A549 (cell line): ENCODE results near the gene STRBP.

Experiments
- BHLHE40 ChIP-seq: IDR thresholded peaks from 2 replicates; pipeline ENCODE4 v1.6.1; 2012; ENCODE audit warnings: low read depth, low read length, inconsistent platforms
- CTCF ChIP-seq: fragments of >200 bp; sonication (Bioruptor Twin); formaldehyde crosslinking; IDR thresholded peaks from 3 replicates; pipeline ENCODE4 v1.5.1; 2016
- EP300 ChIP-seq, 2 experiments: fragments of >200 bp; sonication (Bioruptor Twin); formaldehyde crosslinking; IDR thresholded peaks; 2 replicates in 1 of 2; 3 replicates in 1 of 2; pipeline ENCODE4 v1.6.1; 2016 to 2017
- HES2 ChIP-seq: fragments of >200 bp; sonication (Bioruptor Twin); formaldehyde crosslinking; IDR thresholded peaks from 2 replicates; pipeline ENCODE4 v1.6.1; 2016
- JUN ChIP-seq, 2 experiments: fragments of >200 bp; sonication (Bioruptor Twin); formaldehyde crosslinking; IDR thresholded peaks; 2 replicates in 1 of 2; 3 replicates in 1 of 2; pipeline ENCODE4 v1.6.1; 2016 to 2017
- MAFK ChIP-seq: fragments of 450-650 bp; IDR thresholded peaks from 2 replicates; pipeline ENCODE4 v1.6.1; 2014; ENCODE audit not compliant: partially characterized antibody
- POLR2A ChIP-seq: IDR thresholded peaks from 2 replicates; pipeline ENCODE4 v1.6.1; 2012; ENCODE audit warnings: mild to moderate bottlenecking, low read length
- REST ChIP-seq: fragments of 200-600 bp; sonication (generic); IDR thresholded peaks from 2 replicates; pipeline ENCODE4 v1.6.1; 2016; ENCODE audit warnings: antibody characterized with exemption, mild to moderate bottlenecking, moderate library complexity

- TF ChIP-seq CTCF (no peak), MAFK (no peak), POLR2A (no peak), JUN (IDR thresholded peaks at IDR 0.05) (no peak), REST (no peak), HES2 (no peak), BHLHE40 (no peak), EP300 (IDR thresholded peaks at IDR 0.05) (no peak)
Observed at GRCh38 chr9:123299558-123300126, 31.3 kb upstream of the STRBP start.
